Fibroblast of mammary gland (primary cell): ENCODE measurements around the gene S100A4.
"Not testable (repeated sequence)": the region's sequence is repeated elsewhere in the genome, so short reads cannot be mapped to it uniquely, and the experiment has no call there.

Experiments
- DNase-seq: peaks from one replicate; pipeline ENCODE4 v3.0.0-alpha.2; 2010; ENCODE audit warnings: low read depth
- H3K4me3 ChIP-seq: 2 replicates; pipeline ENCODE4 v1.5.1; 2011; ENCODE audit warnings: low read depth, mild to moderate bottlenecking, low read length, moderate library complexity; ENCODE audit not compliant: control insufficient read depth
- TF ChIP-seq, protein P1 (sequence below): conservative IDR thresholded peaks from 2 replicates; pipeline ENCODE4 v1.5.1; 2011; ENCODE audit warnings: low read depth, low read length, inconsistent platforms; ENCODE audit not compliant: control insufficient read depth, insufficient read depth

S100A4 gene

DNA sequence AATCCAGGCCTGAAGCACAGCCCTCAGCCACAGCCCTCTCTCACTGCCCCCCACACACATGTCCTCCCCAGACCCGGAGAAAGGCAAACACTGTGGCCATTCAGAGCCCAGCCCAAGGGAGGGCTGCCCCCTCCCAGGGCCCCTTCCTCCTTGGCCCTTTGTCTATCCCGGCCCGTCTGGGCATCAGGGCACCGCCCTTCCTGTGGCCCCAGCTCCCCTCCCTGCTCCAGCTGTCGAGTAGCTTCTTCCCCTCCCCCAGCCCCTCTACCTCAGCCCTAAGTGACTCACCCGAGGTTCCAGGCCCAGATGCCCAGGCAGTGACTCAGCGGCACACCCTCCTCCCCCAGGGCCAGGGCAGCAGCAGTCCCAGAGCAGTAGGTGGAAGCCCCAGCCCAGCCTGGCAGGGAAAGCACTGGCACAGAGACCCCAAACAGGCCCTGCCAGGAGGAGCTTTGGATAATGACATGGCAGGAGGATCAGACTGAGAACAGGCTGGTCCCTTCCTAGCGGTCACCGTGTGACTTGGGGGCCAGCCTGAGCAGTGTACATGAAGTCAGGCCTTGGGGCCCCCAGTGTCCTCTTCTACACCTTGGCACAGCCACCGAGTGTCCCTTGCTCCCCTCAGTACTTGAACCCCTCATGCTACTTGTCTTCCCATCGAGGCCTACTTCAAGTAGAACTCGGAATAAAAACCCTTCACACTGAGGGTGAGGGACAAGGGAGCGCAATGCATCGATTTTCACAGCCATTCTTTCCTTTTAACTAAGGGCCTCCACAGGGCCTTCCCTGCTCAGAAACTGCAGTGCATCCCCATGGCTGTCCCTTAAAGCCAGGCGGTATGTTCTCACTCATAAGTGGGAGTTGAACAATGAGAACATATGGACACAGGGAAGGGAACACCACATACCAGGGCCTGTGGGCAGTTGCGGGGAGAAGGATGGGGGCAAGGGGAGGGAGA, 21.1 kb upstream of the S100A4 start:
- DNase-seq = peak; percentile 98
- TF ChIP-seq, protein P1, sequence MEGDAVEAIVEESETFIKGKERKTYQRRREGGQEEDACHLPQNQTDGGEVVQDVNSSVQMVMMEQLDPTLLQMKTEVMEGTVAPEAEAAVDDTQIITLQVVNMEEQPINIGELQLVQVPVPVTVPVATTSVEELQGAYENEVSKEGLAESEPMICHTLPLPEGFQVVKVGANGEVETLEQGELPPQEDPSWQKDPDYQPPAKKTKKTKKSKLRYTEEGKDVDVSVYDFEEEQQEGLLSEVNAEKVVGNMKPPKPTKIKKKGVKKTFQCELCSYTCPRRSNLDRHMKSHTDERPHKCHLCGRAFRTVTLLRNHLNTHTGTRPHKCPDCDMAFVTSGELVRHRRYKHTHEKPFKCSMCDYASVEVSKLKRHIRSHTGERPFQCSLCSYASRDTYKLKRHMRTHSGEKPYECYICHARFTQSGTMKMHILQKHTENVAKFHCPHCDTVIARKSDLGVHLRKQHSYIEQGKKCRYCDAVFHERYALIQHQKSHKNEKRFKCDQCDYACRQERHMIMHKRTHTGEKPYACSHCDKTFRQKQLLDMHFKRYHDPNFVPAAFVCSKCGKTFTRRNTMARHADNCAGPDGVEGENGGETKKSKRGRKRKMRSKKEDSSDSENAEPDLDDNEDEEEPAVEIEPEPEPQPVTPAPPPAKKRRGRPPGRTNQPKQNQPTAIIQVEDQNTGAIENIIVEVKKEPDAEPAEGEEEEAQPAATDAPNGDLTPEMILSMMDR = no peak
- no peak overlapping the region for H3K4me3 ChIP-seq

DNA sequence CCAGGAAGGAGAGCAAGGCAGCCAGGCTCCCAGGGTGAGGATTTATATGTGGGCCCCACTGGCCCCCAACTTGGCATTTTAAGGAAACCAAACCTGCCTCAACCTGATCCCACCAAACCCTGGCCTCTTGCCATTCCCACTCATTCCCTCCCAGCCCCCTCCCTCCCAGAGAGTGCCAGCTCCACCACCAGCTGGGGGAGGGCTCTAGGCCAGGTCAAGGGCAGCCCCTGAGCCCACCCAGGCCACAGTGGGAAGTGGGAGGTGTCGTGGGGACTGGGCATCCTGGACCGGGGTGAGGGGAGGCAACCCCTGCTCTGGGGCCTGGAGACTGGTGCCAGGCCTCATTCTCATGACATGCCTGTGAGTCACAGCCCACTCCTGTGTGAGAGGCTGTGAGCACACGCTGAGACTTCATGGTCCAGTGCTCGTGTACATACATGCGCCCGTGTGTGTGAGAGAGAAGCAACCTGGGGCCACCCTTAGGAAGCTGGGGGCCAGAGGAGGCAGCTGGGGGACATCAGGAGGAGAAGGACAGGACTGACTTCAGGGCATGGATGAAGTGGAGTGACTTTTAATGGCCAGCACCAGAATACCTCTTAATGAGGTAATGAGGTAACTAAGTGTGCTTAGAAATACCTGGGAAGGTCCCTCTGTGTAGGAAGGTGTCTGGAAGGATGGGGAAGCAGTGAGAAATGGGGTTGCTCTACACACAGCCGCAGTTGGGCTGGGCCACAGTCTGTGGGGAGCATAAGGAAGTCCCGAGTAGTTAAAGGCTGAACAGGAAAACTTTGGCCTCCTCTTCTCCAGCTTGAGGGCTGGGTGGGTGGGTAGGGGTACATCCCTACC, 20.1 kb upstream of the S100A4 start, which contains the start of gene S100A2:
Gene S100A2, minus strand, starts transcription at position 316 of the 846 bp plus-strand sequence. CDS start 1,967 bp downstream, outside the sequence.
- TF ChIP-seq, protein P1 = no peak
- peak; percentile 96 for DNase-seq
- H3K4me3 ChIP-seq = no peak within 1 kb of the TSS

DNA sequence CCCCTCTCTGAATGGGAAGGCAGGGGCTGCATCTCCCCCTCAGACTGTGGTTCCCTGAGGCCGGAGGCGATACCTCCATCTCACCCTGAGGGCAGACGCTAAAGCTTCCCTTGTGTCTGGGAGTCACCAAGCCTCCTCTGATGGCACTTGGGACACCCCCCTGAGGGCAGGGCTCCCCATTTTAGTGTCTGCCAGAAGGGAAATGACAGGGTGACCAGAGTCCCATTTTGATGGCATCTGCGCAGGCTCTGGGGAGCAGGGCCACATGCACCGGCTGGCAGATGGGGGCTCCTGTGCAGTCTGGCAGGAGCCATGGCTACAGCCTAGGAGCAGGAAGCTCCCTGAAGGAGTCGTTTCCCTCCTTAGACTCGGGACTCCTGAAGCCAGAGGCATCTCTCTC, 18.4 kb upstream of the S100A4 start:
- TF ChIP-seq, protein P1 = no peak
- no peak overlapping the region for H3K4me3 ChIP-seq
- DNase-seq = no peak

DNA sequence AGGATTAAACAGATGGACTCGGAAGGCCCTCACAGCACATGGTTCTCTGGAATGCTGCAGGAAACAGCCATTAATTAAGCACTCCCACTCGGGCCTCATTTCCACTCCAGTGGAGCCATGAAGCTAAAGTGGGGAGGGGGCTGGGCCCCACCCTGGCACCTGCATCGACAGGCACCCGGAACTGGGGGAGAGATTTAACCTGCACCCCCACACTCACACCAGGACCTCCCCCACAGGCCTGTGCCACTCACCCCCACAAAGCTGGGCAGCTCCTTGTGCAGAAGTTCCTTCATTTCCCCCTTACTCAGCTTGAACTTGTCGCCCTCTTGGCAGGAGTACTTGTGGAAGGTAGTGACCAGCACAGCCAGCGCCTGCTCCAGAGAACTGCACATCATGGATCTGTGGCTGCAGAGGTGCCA, 17.9 kb upstream of the S100A4 start:
- TF ChIP-seq, protein P1 = no peak
- H3K4me3 ChIP-seq = no peak overlapping the region
- no peak for DNase-seq

DNA sequence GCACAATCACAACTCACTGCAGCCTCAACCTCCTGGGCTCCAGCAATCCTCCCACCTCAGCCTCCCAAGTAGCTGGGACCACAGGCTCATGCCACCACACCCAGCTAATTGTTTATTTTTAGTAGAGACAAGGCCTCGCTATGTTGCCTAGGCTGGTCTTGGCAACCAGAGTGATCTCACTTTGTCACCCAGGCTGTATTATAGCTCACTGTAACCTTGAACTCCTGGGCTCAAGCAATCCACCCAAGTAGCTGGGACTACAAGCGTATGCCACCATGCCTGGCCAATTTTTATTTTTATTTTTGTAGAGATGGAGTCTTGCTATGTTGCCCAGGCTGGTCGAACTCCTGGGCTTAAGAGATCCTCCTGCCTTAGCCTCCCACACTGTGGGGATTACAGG, 16.4 kb upstream of the S100A4 start:
- DNase-seq, H3K4me3 ChIP-seq: not testable (repeated sequence)

DNA sequence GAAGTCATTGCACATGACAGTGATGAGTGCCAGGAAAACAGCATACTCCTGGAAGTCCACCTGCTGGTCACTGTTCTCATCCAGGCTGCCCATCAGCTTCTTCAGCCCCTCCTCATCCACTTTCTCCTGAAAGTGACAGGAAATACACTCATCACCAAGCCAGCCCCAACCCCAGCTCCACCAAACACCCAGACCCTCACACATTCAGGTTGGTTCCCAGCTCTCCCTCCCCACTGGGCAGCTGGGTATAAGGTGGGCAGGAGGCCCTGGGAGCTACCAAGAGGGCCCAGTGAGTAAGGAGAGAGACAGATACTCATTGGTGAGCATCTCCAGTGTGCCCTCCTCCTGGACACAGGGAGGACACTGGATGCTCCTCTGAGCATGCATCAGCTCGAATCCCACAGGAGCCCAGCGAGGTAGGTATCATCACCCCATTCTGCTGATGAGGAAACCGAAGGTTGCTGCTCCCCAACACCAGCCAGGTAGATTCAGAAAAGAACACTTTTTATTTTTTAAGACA, 15.9 kb upstream of the S100A4 start:
- H3K4me3 ChIP-seq = no peak overlapping the region
- DNase-seq = no peak
- TF ChIP-seq, protein P1 = no peak
